RWPE2 (cell line): ENCODE measurements around the gene SLC9C1.
A peak's percentile ranks its signal among the peaks of the same experiment; 100 is the strongest.

Experiments
- ATAC-seq: fragments of 200-7000 bp; cut with Tn5 transposase; 3 replicates; pipeline ENCODE4 v1.9.1; 2021; ENCODE audit warnings: low read depth
- DNase-seq: peaks from one replicate; pipeline ENCODE4 v3.0.0-alpha.2; 2020; ENCODE audit warnings: low spot score
- H3K27ac ChIP-seq: fragments of 450-650 bp; 2 replicates; pipeline ENCODE4 v1.5.1; 2017; ENCODE audit warnings: mild to moderate bottlenecking; ENCODE audit not compliant: poor library complexity, severe bottlenecking
- H3K27me3 ChIP-seq: fragments of 250-450 bp; sonication (Bioruptor Pico); 2 replicates; pipeline ENCODE4 v1.5.1; 2021; ENCODE audit warnings: mild to moderate bottlenecking, moderate library complexity; ENCODE audit not compliant: insufficient read depth, poor library complexity, severe bottlenecking
- H3K36me3 ChIP-seq: fragments of 250-450 bp; sonication (Bioruptor Pico); 2 replicates; pipeline ENCODE4 v1.5.1; 2020; ENCODE audit warnings: low read depth, mild to moderate bottlenecking, moderate library complexity
- H3K4me1 ChIP-seq: fragments of 250-450 bp; sonication (Bioruptor Pico); 2 replicates; pipeline ENCODE4 v1.5.1; 2021; ENCODE audit warnings: mild to moderate bottlenecking, moderate library complexity; ENCODE audit not compliant: insufficient read depth, poor library complexity, severe bottlenecking
- H3K4me3 ChIP-seq: fragments of 250-450 bp; sonication (Bioruptor Pico); 2 replicates; pipeline ENCODE4 v1.5.1; 2021; ENCODE audit warnings: mild to moderate bottlenecking, moderate library complexity; ENCODE audit not compliant: severe bottlenecking
- H3K9me3 ChIP-seq: fragments of 250-450 bp; sonication (Bioruptor Pico); 2 replicates; pipeline ENCODE4 v1.5.1; 2021; ENCODE audit warnings: mild to moderate bottlenecking, moderate library complexity; ENCODE audit not compliant: severe bottlenecking
- TF ChIP-seq, protein P1 (sequence below): fragments of 450-650 bp; IDR thresholded peaks from one replicate; pipeline ENCODE4 v1.5.1; 2017; ENCODE audit warnings: mild to moderate bottlenecking, moderate library complexity; ENCODE audit not compliant: poor library complexity, severe bottlenecking

SLC9C1 gene

GRCh38 chr3:112127522-112128494 is 166.2 kb downstream of the SLC9C1 start:
- ATAC-seq = no peak
- TF ChIP-seq, protein P1, sequence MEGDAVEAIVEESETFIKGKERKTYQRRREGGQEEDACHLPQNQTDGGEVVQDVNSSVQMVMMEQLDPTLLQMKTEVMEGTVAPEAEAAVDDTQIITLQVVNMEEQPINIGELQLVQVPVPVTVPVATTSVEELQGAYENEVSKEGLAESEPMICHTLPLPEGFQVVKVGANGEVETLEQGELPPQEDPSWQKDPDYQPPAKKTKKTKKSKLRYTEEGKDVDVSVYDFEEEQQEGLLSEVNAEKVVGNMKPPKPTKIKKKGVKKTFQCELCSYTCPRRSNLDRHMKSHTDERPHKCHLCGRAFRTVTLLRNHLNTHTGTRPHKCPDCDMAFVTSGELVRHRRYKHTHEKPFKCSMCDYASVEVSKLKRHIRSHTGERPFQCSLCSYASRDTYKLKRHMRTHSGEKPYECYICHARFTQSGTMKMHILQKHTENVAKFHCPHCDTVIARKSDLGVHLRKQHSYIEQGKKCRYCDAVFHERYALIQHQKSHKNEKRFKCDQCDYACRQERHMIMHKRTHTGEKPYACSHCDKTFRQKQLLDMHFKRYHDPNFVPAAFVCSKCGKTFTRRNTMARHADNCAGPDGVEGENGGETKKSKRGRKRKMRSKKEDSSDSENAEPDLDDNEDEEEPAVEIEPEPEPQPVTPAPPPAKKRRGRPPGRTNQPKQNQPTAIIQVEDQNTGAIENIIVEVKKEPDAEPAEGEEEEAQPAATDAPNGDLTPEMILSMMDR = no peak
- H3K4me3 ChIP-seq = no peak overlapping the region

DNA sequence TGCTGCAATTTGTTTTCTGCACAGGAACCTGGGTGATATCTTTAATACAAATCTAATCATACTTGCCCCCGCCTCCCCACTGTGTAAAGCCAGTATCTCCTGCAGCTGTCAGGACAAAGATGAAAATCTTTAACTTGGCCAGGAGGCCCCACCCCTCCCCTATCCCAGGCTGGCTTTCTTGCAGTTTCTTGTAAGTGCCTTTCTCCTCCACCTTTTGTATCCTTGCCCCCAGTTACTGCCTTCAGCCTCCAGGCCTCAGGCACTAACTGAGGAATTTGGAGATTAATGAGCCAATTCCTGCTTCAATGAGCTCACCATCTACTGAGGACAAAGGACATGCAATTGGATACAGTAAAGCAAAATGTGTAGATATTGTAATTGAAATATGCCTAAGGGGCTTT is 167.5 kb downstream of the SLC9C1 start:
- Histone ChIP-seq H3K4me3 (no peak overlapping the region), H3K9me3 (no peaks in the 10 kb centered on the region), H3K36me3 (0 out of 2 replicates have a peak, but pooled peaks cover 6% of the 10 kb centered on the region), H3K27ac (no peak overlapping the region), H3K4me1 (peaks cover 11% of the 10 kb centered on the region), H3K27me3 (no peaks in the 10 kb centered on the region)
- DNase-seq (no peak), ATAC-seq (peak; percentile 40; the same call in 1 of the 3 replicates)
- TF ChIP-seq, protein P1 = no peak

More at GRCh38 chr3:112127522-112128494, 166.2 kb downstream of the SLC9C1 start:
- Histone ChIP-seq H3K4me1 (peaks cover 11% of the 10 kb centered on the region), H3K9me3 (no peaks in the 10 kb centered on the region), H3K27ac (no peak overlapping the region), H3K36me3 (no peaks in the 10 kb centered on the region), H3K27me3 (no peaks in the 10 kb centered on the region)
- no peak for DNase-seq

DNA sequence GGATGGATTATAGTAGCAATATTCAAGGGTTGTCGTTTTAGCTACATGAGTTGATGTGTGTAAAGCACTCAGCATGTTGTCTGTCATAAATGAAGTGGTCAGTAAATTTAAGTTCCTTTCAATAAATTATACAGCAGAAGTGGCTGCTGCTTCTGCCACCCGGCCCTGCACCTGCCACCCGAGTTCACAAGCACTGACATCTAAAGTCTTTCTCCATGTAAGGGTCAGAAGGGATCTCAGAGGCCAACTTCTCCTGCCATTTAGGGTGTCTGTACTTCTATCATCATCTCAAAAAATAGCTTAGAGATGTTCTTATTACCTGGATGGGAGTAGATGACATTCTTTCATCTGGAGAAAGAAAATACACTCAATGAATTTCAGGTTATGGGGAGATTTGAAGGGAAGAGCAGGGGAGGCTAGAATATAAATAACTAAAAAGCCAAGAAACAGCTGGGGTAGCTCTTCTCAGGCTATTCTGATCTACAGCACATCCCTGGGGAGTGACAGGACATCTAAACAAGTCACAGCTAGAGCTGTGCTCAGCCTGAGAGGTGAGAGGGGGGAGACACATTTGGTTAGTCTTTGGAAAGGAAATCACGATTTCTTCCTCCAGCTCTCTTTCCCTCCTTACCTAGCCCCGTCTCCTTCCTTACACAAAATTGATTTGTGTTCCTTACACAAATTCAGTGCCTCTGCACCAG is 169.0 kb downstream of the SLC9C1 start:
- peaks cover 11% of the 10 kb centered on the region for H3K4me1 ChIP-seq
- DNase-seq (no peak), ATAC-seq (no peak)
- no peaks in the 10 kb centered on the region for H3K27me3 ChIP-seq
- H3K36me3 ChIP-seq = 0 out of 2 replicates have a peak, but pooled peaks cover 6% of the 10 kb centered on the region
- TF ChIP-seq, protein P1 = no peak
- no peak overlapping the region for H3K4me3 ChIP-seq
- H3K9me3 ChIP-seq = no peaks in the 10 kb centered on the region
- no peak overlapping the region for H3K27ac ChIP-seq

DNA sequence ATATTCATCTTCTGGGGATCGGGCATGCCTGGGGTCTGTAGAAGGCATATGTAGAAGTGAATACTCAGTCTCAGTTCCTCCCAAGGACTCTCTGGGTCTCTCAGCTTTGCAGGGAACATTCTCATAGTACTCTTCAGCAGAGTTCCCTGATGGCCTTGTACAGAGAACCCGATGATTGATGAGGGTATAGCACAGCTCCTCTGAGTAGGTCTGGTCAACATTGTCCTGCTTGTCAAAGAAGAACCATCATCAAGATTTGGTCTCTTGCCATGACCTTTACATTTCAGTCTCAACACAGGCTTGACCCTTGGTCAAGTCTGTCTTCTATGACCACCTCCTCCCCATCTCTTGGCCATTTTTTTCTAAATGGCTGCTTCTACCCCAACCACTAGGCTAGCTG is 170.5 kb downstream of the SLC9C1 start:
- no peak overlapping the region for H3K4me3 ChIP-seq
- H3K4me1 ChIP-seq = no peaks in the 10 kb centered on the region
- TF ChIP-seq, protein P1 = no peak
- H3K36me3 ChIP-seq = peaks cover 7% of the 10 kb centered on the region; the same call in 1 of the 2 replicates
- H3K9me3 ChIP-seq = no peaks in the 10 kb centered on the region
- no peaks in the 10 kb centered on the region for H3K27me3 ChIP-seq
- DNase-seq (no peak), ATAC-seq (no peak)
- no peak overlapping the region for H3K27ac ChIP-seq
